Skin epidermis (tissue), 12 donors: ENCODE data around the gene SUSD3.
A peak's percentile ranks its signal among the peaks of the same experiment; 100 is the strongest.

Source experiments
- H3K27ac ChIP-seq, 21 experiments: fragments of 200-600 bp; sonication (generic) in 11 of 21; one replicate each; pipeline ENCODE4 v1.5.0; 2020; ENCODE audit warnings: mild to moderate bottlenecking in 3 of 21, inconsistent platforms in 2 of 21, moderate library complexity in 2 of 21
- H3K4me3 ChIP-seq, 7 experiments: fragments of 200-600 bp; sonication (generic) in 2 of 7; one replicate each; pipeline ENCODE4 v1.5.0; 2020; ENCODE audit warnings: inconsistent platforms in 2 of 7, mild to moderate bottlenecking in 2 of 7, moderate library complexity in 1 of 7

Gene SUSD3

GRCh38 chr9:93086447-93087224 is 28.1 kb downstream of the SUSD3 start:
- Histone ChIP-seq H3K27ac (no peak overlapping the region), H3K4me3 (no peak overlapping the region)

- Histone ChIP-seq H3K27ac (no peak overlapping the region), H3K4me3 (no peak overlapping the region)
Observed at GRCh38 chr9:93087971-93088655, 29.6 kb downstream of the SUSD3 start.

GRCh38 chr9:93088656-93089015 is 30.1 kb downstream of the SUSD3 start:
- H3K27ac ChIP-seq, result no peak overlapping the region
- no peak overlapping the region for H3K4me3 ChIP-seq

- Histone ChIP-seq H3K27ac (no peak overlapping the region), H3K4me3 (no peak overlapping the region)
Observed at GRCh38 chr9:93089024-93089423, 30.5 kb downstream of the SUSD3 start.

- H3K4me3 ChIP-seq, result no peak overlapping the region
Observed at GRCh38 chr9:93089481-93089991, 31.0 kb downstream of the SUSD3 start.

GRCh38 chr9:93090091-93090655 is 31.7 kb downstream of the SUSD3 start:
- H3K4me3 ChIP-seq, result no peak overlapping the region
- no peak overlapping the region for H3K27ac ChIP-seq

More at GRCh38 chr9:93089481-93089991, 31.0 kb downstream of the SUSD3 start:
- H3K27ac ChIP-seq, result no peak overlapping the region

DNA sequence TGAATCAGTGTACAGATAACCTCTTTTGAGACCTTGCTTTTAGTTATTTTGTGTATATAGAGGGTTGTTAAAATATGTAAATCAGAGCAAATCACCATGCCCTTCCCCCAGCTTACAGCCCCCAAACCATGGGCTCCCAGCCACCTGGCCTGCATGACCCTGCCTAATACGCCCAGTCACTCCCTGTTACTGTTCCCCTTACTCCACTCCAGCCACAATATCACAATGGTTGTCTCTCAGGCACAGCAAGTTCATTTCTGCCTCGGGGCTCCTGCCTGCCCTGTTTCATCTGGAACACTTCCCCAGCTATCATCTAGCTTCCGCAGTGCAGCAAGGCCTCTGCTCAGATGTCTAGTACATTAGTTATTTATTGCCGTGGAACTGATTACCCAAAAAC is 32.6 kb downstream of the SUSD3 start:
- Histone ChIP-seq H3K4me3 (no peak overlapping the region), H3K27ac (peak overlapping the region in 2 of 21 experiments; percentile 35 to 38)

DNA sequence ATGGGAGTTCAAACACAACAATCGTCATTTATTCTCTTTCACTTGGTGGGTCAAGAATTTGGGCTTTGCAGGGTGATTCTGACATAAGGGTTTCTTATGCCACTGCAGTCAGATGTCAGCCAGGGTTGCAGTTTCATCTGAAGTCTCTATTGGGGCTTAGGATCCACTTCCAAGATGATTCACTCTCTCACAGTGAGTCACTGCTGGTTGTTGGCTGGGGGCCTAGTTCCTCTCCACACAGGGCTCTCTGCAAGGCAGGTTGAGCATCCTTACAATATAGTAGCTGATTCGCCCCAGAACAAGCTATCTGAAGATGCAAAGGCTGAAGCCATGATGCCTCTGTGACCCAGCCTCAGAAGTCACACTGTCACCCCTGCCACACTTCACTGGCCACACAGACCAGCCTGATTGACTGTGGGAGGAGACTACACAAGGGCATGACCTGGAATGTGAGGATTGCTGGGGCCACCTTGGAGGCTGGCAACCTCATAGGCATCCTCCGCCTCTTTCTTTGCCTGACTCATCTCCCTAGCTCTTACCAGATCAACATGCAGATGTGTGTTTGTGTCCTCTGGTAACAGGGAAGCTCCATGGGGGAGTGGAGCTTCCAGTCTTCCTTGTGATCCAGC is 33.1 kb downstream of the SUSD3 start:
- H3K27ac ChIP-seq, result no peak overlapping the region
- H3K4me3 ChIP-seq, result no peak overlapping the region

GRCh38 chr9:93092251-93092991 is 33.9 kb downstream of the SUSD3 start:
- H3K4me3 ChIP-seq, result no peak overlapping the region
- H3K27ac ChIP-seq, result peak overlapping the region in 11 of 21 experiments; percentile 2 to 98 (median 53)

- Histone ChIP-seq H3K4me3 (no peak overlapping the region), H3K27ac (peak overlapping the region in 15 of 21 experiments; percentile 0 to 98 (median 63))
Observed at GRCh38 chr9:93093127-93093876, 34.8 kb downstream of the SUSD3 start.

DNA sequence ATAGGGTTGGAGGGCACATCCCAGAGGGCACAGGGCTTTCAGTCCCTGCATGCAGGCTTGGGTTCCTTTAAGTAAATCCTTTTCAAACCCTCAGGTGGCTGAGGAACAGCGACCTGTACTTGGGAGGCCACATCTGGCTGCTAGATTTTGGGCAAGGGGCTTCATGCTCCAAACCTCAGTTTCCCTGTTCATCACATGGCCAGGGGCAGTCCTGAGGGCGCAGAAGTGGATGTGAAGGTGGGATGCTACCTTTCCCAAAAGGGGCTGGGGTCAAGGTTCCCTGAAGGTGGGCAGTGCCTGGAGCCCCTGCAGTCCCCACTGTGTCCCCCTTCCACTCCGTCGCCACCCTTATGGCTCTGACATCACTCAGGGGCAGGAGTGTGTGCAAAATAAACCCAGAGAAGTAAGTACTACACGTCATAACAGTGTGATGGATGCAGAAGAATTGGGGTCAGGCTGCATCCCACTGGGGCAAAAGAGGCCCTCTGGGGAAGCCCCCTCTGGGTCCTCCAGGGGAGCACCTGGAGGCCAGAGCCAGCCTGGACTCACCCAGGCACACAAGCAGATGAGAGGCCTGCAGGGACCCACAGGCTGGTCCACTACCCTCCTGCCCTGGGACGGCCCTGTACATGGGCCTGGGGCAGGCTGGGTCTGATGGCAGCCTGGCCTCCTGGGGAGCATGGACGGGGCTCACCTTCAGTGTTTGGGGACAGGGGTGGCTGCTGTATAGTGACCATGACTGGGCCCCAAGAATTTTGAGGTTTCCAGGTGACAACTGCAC is 35.6 kb downstream of the SUSD3 start:
- Histone ChIP-seq H3K4me3 (no peak overlapping the region), H3K27ac (peak overlapping the region in 19 of 21 experiments; percentile 20 to 98 (median 93))

- H3K4me3 ChIP-seq, result peak overlapping the region; percentile 30 to 44 (median 38)
Observed at GRCh38 chr9:93094658-93095204, 36.2 kb downstream of the SUSD3 start.

DNA sequence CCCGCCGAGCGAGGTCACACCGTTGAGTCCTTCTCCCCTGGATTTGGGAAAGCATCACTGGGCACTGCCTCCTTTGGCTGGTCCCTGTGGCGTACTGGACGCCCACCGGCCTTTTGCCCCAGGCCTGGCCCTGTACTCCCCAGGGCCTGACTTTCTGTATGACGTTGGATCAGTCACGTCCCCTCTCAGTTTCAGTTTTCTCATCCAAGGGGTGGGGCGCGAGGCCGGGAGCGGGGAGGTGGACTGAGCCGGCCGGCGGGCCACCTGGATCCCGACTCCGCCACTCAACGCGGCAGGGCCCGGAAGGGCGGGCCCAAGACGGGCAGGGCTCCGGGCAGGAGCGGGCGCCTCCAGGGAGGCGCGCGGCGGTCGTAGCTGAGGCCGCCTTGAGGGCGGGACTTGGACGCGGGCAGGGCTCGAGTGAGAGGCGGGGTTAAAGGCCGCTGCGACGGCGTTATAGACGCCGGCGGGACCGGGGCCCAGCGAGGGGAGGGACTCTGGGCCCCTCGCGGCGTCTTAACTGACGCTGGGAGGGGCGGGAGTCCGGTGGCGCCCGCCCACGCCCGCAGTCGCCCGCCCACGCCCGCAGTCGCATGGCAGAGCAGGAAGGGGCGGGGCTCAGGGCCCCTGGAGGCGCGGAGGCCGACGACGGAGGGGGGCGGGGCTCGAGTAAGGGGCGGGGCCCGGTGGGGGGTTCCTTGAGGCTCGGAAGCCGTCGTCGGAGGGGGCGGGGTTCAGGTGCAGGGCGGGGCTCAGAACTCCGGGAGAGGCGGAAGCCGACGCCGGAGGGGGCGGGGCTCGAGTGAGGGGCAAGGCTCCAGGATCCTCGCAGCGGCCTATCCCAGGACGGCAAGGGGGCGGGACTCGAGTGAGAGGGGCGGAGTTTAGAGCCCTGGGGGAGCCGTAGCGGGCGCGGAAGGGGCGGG is 37.0 kb downstream of the SUSD3 start:
- peak overlapping the region; percentile 87 to 98 (median 93) for H3K27ac ChIP-seq
- peak overlapping the region; percentile 60 to 99 (median 92) for H3K4me3 ChIP-seq

More at GRCh38 chr9:93094658-93095204, 36.2 kb downstream of the SUSD3 start:
- H3K27ac ChIP-seq, result peak overlapping the region; percentile 82 to 98 (median 93)

DNA sequence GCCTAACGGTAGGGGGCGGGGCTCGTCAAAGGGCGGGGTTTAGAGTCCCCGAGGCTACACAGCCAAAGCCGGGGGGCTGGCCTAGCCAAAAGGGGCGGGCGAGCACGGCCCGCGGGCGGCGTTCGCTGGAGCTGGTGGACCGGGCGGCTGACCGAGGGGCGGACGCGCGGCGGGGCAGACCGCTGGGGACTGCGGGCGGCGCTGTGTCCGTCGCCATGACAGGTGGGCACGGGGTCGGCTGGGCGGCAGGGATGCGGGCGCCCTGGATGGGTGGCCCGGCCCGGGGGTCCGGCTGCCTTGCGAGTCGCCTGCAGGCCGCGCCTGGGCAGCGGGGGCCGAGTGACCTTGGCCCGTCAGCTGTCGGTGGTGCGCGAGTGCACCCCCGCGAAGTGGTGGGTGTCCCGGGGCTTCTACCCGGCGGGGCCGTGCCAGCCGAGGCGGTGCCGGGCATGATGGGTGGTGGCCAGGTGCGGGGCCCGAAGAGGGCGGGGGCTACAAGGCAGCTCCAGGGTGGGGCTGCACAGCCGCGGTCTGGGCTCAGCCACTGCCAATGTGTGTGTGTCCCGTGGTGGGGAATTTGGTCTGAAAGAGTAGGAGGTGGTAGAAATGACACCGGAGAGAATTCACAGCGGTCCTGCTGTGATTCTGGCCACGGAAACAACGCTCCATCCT is 37.8 kb downstream of the SUSD3 start, which contains the start of gene CARD19:
Gene CARD19 (plus strand): TSS at position 87 of the 672 bp plus-strand sequence. CDS start 129 bp downstream, at position 216.
- peak within 1 kb of the TSS; percentile 60 to 99 (median 92) for H3K4me3 ChIP-seq
- H3K27ac ChIP-seq, result peak within 1 kb of the TSS; percentile 87 to 98 (median 94)

DNA sequence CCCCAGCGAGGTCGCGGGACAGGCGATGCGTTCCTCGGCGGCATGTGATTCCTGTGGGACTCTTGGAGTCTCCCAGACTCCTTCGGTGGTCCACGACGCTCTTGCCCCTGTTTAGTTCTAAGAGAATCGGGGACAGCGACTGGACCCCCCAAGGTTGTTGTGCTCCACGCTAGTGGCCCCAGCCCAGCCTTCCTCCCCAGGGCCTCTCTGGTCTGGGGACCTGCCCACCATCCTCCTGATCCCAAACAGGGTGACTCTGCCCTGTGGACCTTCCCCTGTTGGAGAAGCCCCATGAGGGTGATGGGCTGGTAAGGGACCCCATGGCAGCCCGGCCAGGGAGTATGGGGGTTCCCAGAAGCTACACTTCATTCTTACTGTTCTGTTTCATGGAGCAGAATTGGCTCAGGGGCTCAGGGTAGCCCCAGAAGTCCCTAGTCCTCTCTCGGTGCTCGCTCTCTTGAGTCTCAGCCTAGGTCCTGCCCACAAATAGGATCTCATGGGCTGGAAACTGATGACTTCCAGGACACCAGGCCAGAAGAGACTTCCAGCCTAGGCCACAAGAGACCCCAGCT is 38.4 kb downstream of the SUSD3 start:
- H3K4me3 ChIP-seq, result peak overlapping the region; percentile 60 to 99 (median 92)

More for the DNA sequence above, 38.4 kb downstream of the SUSD3 start:
- H3K27ac ChIP-seq, result peak overlapping the region in 20 of 21 experiments; percentile 84 to 97 (median 92)
